Measurements from ENCODE around the gene KIF4B. TPM values are rescaled to one million over a fixed set of nuclear protein-coding genes. Genes with fewer than 3 reads are reported as not detected.
A peak's percentile ranks its signal among the peaks of the same experiment; 100 is the strongest.

The KIF4B gene
- total and polyA plus RNA-seq, 2 of the 8 experiments (the other 6 are each of a cell fraction or from before 2014, with no cell fraction given), result 0.02 to 0.15 TPM

DNA sequence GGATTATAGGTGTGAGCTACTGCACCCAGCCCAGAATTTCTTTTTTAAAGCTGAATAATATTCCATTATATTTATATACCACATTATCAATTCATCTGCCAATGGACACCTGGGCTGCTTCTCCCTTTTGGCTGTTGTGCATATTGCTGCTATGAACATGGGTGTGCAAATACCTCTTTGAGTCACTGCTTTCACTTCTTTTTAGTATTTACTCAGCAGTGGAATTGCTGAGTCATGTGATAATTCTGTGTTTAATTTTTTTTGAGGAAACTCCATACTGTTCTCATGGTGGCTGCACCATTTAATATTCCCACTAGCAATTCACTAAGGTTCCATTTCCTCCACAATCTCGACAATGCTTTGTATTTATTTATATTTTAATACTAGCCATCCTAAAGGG, 36.1 kb upstream of the KIF4B start:
- TF ChIP-seq KDM1A (IDR thresholded peaks at IDR 0.05; ENCODE audit: borderline replicate concordance, low read length) (no peak), SUZ12 (IDR thresholded peaks at IDR 0.05; ENCODE audit: low read length) (no peak), BACH1 (IDR thresholded peaks at IDR 0.05; ENCODE audit: low read length) (peak; percentile 10; the same call in 1 of the 2 replicates), MAFK (IDR thresholded peaks at IDR 0.05; ENCODE audit: low read depth, low read length) (peak; percentile 44; the same call in 1 of the 2 replicates), ZNF274 (IDR thresholded peaks at IDR 0.05; ENCODE audit: borderline replicate concordance, extremely low read depth, low read length) (no peak)
- Histone ChIP-seq H2BK15ac (ENCODE audit: low read length) (no peak overlapping the region), H4K20me1 (replicated peaks in 1 of 2; ENCODE audit: control insufficient read depth in 1 of 2, insufficient read depth in 2 of 2, low read length in 2 of 2) (no peaks in the 10 kb centered on the region), H2AFZ (ENCODE audit: low read length) (no peak overlapping the region), H2AK5ac (ENCODE audit: low read depth, low read length) (no peak overlapping the region), H3K9me3 (ENCODE audit: insufficient read depth in 2 of 2, low read depth in 1 of 2, low read length in 1 of 2) (no peaks in the 10 kb centered on the region; a peak in 1 of 4 replicates), H3K4me3 (ENCODE audit: extremely low read depth in 1 of 4, insufficient read depth in 2 of 4, low read depth in 3 of 4, low read length in 4 of 4) (no peak overlapping the region), H4K91ac (replicated peaks; ENCODE audit: insufficient read length, low read length) (no peak overlapping the region), H3K14ac (ENCODE audit: insufficient read length) (no peak overlapping the region), H3K36me3 (ENCODE audit: control insufficient read depth in 2 of 4, insufficient read depth in 4 of 4, low read length in 3 of 4) (peaks cover 0 to 3% (median 0%) of the 10 kb centered on the region in 4 experiments; a peak in 2 of 8 replicates), H3K79me2 (ENCODE audit: control insufficient read depth in 1 of 2, insufficient read depth in 2 of 2, low read length in 2 of 2) (no peaks in the 10 kb centered on the region), H3K79me1 (ENCODE audit: low read depth, low read length) (no peaks in the 10 kb centered on the region), H3K4me2 (ENCODE audit: insufficient read depth in 1 of 2, low read depth in 2 of 2, low read length in 2 of 2) (no peak overlapping the region), H2BK20ac (ENCODE audit: low read length) (no peak overlapping the region), H3K27ac (ENCODE audit: low read depth, low read length) (no peak overlapping the region), H3K56ac (replicated peaks; ENCODE audit: insufficient read length, low read depth, low read length) (no peak overlapping the region), H3K27me3 (replicated peaks in 1 of 4; ENCODE audit: control insufficient read depth in 3 of 4, extremely low read depth in 1 of 4, insufficient read depth in 3 of 4, low read length in 3 of 4) (no peaks in the 10 kb centered on the region), H2BK12ac (ENCODE audit: low read depth, low read length) (no peak overlapping the region), H3K9ac (replicated peaks in 1 of 4; ENCODE audit: extremely low read depth in 1 of 4, low read depth in 3 of 4, low read length in 3 of 4) (no peak overlapping the region), H2BK120ac (replicated peaks; ENCODE audit: low read depth, low read length) (no peak overlapping the region), H4K5ac (ENCODE audit: insufficient read length, low read depth, low read length) (no peak overlapping the region), H3K18ac (ENCODE audit: extremely low read depth, low read length) (no peak overlapping the region), H3K23me2 (ENCODE audit: low read depth, low read length) (no peaks in the 10 kb centered on the region), H2BK5ac (ENCODE audit: low read depth, low read length) (no peak overlapping the region), H3K23ac (ENCODE audit: insufficient read length) (no peak overlapping the region), H4K8ac (ENCODE audit: extremely low read depth, insufficient read depth, low read length) (no peak overlapping the region), H3K4me1 (replicated peaks in 1 of 4; ENCODE audit: control insufficient read depth in 3 of 4, insufficient read depth in 4 of 4, low read length in 3 of 4) (no peaks in the 10 kb centered on the region), H3K4ac (replicated peaks; ENCODE audit: insufficient read length, low read depth, low read length) (no peak overlapping the region)
- WGBS, 2 experiments (ENCODE audit: extremely low coverage in 1 of 2, insufficient coverage in 1 of 2, insufficient read length in 1 of 2, insufficient replicate concordance in 2 of 2, low coverage in 1 of 2, low lambda C conversion rate in 2 of 2, missing lambda C conversion rate in 1 of 2), result 91% methylated on average over 1 of the region's 1 CpG; no CpG with 5 or more reads in 1 of the 2 experiments
- DNase-seq (ENCODE audit: low read depth in 1 of 2, low spot score in 2 of 2), result no peak
- FAIRE-seq, result no peak
- ChIA-PET CTCF (ENCODE audit: partially characterized antibody) (interaction anchor here (1.4 to 18.4 kb wide), 3 partner anchors 10 to 51 kb away, joined by 7 to 471 read pairs (median 78); no protein-coding TSS in a partner anchor), POLR2A (ENCODE audit: partially characterized antibody) (no interaction called here)

Data from H1 (cell line).